CD14-positive monocyte (primary cell): ENCODE data around the gene MTCL3.

Experiments used
- DNase-seq, 3 donors: peaks; one replicate each; pipeline ENCODE4 v3.0.0-alpha.2; 2011 to 2022
- H2AFZ ChIP-seq: 2 replicates; pipeline ENCODE4 v1.6.0; 2012; ENCODE audit warnings: mild to moderate bottlenecking, low read depth, low read length, inconsistent platforms; ENCODE audit not compliant: insufficient read depth, poor library complexity, severe bottlenecking
- H3K27ac ChIP-seq, 2 donors: 1 replicate in 1 of 2; 2 replicates in 1 of 2; pipeline ENCODE4 v1.5.1; 2012 to 2013; ENCODE audit warnings: low read length in 2 of 2, control low read depth in 1 of 2, inconsistent platforms in 1 of 2, low read depth in 1 of 2, mild to moderate bottlenecking in 1 of 2
- H3K27me3 ChIP-seq, 2 donors: one replicate each; pipeline versions ENCODE4 v1.6.0 to v1.6.1; 2011 to 2013; ENCODE audit warnings: low read length in 2 of 2; ENCODE audit not compliant: control insufficient read depth in 2 of 2, insufficient read depth in 2 of 2
- H3K36me3 ChIP-seq, 2 donors: replicated peaks in 1 of 2; 1 replicate in 1 of 2; 2 replicates in 1 of 2; pipeline versions ENCODE4 v1.5.1 to v1.6.1; 2012 to 2013; ENCODE audit warnings: low read length in 2 of 2, control low read depth in 1 of 2, inconsistent platforms in 1 of 2, mild to moderate bottlenecking in 1 of 2; ENCODE audit not compliant: insufficient read depth in 2 of 2, control insufficient read depth in 1 of 2
- H3K4me1 ChIP-seq, 2 donors: 1 replicate in 1 of 2; 2 replicates in 1 of 2; pipeline versions ENCODE4 v1.5.1 to v1.6.1; 2012 to 2013; ENCODE audit warnings: low read length in 2 of 2, control low read depth in 1 of 2, inconsistent platforms in 1 of 2, mild to moderate bottlenecking in 1 of 2, moderate library complexity in 1 of 2; ENCODE audit not compliant: insufficient read depth in 2 of 2, control insufficient read depth in 1 of 2
- H3K4me2 ChIP-seq: replicated peaks from 2 replicates; pipeline ENCODE3; 2012; ENCODE audit warnings: low read length, moderate library complexity, mild to moderate bottlenecking; ENCODE audit not compliant: poor library complexity, severe bottlenecking; ENCODE audit errors: extremely low read depth
- H3K4me3 ChIP-seq, 3 experiments: fragments of 200-600 bp in 1 of 3; sonication (generic) in 1 of 3; replicated peaks in 1 of 3; 1 replicate in 2 of 3; 2 replicates in 1 of 3; pipeline ENCODE4 v1.5.1; 2011 to 2013; ENCODE audit warnings: low read length in 3 of 3, mild to moderate bottlenecking in 3 of 3, control low read depth in 2 of 3, low read depth in 2 of 3, inconsistent platforms in 1 of 3, moderate library complexity in 1 of 3
- H3K79me2 ChIP-seq: 2 replicates; pipeline ENCODE4 v1.6.0; 2012; ENCODE audit warnings: mild to moderate bottlenecking, control low read depth, inconsistent platforms, low read length, moderate library complexity; ENCODE audit not compliant: insufficient read depth
- H3K9ac ChIP-seq: 2 replicates; pipeline ENCODE4 v1.6.0; 2017; ENCODE audit warnings: low read length, mild to moderate bottlenecking; ENCODE audit not compliant: insufficient read depth, poor library complexity, severe bottlenecking
- H3K9me3 ChIP-seq, 2 donors: replicated peaks in 1 of 2; 1 replicate in 1 of 2; 2 replicates in 1 of 2; pipeline versions ENCODE4 v1.5.1 to v1.6.1; 2012 to 2013; ENCODE audit warnings: low read length in 2 of 2, control low read depth in 1 of 2; ENCODE audit not compliant: control insufficient read depth in 1 of 2, insufficient read depth in 1 of 2
- H4K20me1 ChIP-seq: 2 replicates; pipeline ENCODE4 v1.6.0; 2012; ENCODE audit warnings: mild to moderate bottlenecking, low read length, control low read depth, moderate library complexity; ENCODE audit not compliant: insufficient read depth
- H3K27ac Mint-ChIP-seq, 7 donors: one replicate each; pipeline ENCODE4 v1.8.0; 2020; ENCODE audit warnings: mild to moderate bottlenecking in 7 of 7, mixed read lengths in 7 of 7, moderate library complexity in 6 of 7, inconsistent platforms in 2 of 7
- H3K27me3 Mint-ChIP-seq, 3 donors: one replicate each; pipeline ENCODE4 v1.8.0; 2021 to 2022; ENCODE audit warnings: low read depth in 3 of 3, mild to moderate bottlenecking in 3 of 3, mixed read lengths in 3 of 3, moderate library complexity in 3 of 3, inconsistent platforms in 1 of 3
- H3K36me3 Mint-ChIP-seq, 2 donors: one replicate each; pipeline ENCODE4 v1.8.0; 2020; ENCODE audit warnings: mixed read lengths in 2 of 2, inconsistent platforms in 1 of 2, mild to moderate bottlenecking in 1 of 2
- H3K4me1 Mint-ChIP-seq: one replicate; pipeline ENCODE4 v1.8.0; 2020; ENCODE audit warnings: mild to moderate bottlenecking, mixed read lengths
- H3K4me3 Mint-ChIP-seq, 2 donors: one replicate each; pipeline ENCODE4 v1.8.0; 2020; ENCODE audit warnings: mild to moderate bottlenecking in 2 of 2, mixed read lengths in 2 of 2, moderate library complexity in 1 of 2
- H3K9me3 Mint-ChIP-seq, 7 donors: one replicate each; pipeline ENCODE4 v1.8.0; 2020 to 2022; ENCODE audit warnings: mixed read lengths in 7 of 7, mild to moderate bottlenecking in 6 of 7, moderate library complexity in 6 of 7, inconsistent platforms in 2 of 7
- CTCF ChIP-seq: fragments of 200-600 bp; IDR thresholded peaks from one replicate; pipeline ENCODE4 v1.8.0; 2022; ENCODE audit warnings: antibody characterized with exemption, mild to moderate bottlenecking
- WGBS: methylation state at CpG from one replicate; pipeline ENCODE4 v1.1.5; 2013; ENCODE audit warnings: missing lambda C conversion rate; ENCODE audit not compliant: insufficient coverage; 5-methylcytosine and 5-hydroxymethylcytosine counted together
- intact Hi-C, 2 donors: fragments of 100-400 bp; cut with micrococcal nuclease; formaldehyde crosslinking; loops; one replicate each; pipeline versions ENCODE4 v1.15.0 to v1.15.1; 2023

The MTCL3 gene

DNA sequence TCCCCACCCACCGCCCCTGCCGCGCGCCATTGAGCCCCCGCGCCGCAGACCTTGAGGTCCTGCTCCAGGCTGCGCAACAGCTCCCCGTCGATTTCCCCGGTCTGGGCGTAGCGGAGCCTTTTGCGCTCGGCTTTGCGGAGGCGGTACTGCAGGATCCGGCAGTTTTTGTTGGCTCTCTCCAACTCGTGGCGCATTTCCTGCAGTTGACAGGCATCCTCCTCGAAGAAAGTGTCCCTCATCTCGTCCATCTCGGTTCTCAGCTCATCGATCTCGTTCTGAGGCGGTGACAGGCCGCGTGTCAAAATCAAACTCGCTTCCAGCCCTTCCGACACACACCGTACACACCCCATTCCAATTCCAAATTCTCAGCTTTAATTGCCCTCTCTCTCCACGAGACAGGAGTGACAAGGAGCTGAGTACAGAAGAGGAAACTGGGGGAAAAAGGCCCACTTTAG is 4.3 kb downstream of the MTCL3 start:
- H3K4me1 Mint-ChIP-seq = peaks cover 36% of the 10 kb centered on the region
- no peaks in the 10 kb centered on the region for H3K36me3 ChIP-seq
- H3K9me3 Mint-ChIP-seq = peaks cover 0 to 27% (median 19%) of the 10 kb centered on the region in 7 donors
- DNase-seq = peak in 1 of 3 donors; percentile 11
- peaks cover 9 to 20% of the 10 kb centered on the region in 2 donors for H3K36me3 Mint-ChIP-seq
- H4K20me1 ChIP-seq = no peaks in the 10 kb centered on the region
- H3K4me3 ChIP-seq = peak overlapping the region in 1 of 3 experiments; percentile 71
- H2AFZ ChIP-seq = peak overlapping the region; percentile 66
- H3K79me2 ChIP-seq = no peaks in the 10 kb centered on the region
- intact Hi-C loops = loop anchor here in 1 of 2 donors (10.0 kb wide), 1 partner anchor 60 kb away; the partner anchor contains the start of gene KIAA0408
- peak overlapping the region in 1 of 7 donors; percentile 44 for H3K27ac Mint-ChIP-seq
- TF ChIP-seq CTCF = no peak
- H3K4me1 ChIP-seq = peaks cover 28 to 29% of the 10 kb centered on the region in 2 donors
- no peak overlapping the region for H3K27ac ChIP-seq
- H3K27me3 Mint-ChIP-seq = peaks cover 61 to 74% (median 70%) of the 10 kb centered on the region in 3 donors
- peaks cover 0 to 31% of the 10 kb centered on the region in 2 donors for H3K9me3 ChIP-seq
- WGBS = 4% methylated on average over 26 of the region's 32 CpGs
- H3K4me3 Mint-ChIP-seq = peak overlapping the region; percentile 64 to 95
- H3K27me3 ChIP-seq = peaks cover 60 to 94% of the 10 kb centered on the region in 2 donors
- peak overlapping the region; percentile 84 for H3K4me2 ChIP-seq
- no peak overlapping the region for H3K9ac ChIP-seq

DNA sequence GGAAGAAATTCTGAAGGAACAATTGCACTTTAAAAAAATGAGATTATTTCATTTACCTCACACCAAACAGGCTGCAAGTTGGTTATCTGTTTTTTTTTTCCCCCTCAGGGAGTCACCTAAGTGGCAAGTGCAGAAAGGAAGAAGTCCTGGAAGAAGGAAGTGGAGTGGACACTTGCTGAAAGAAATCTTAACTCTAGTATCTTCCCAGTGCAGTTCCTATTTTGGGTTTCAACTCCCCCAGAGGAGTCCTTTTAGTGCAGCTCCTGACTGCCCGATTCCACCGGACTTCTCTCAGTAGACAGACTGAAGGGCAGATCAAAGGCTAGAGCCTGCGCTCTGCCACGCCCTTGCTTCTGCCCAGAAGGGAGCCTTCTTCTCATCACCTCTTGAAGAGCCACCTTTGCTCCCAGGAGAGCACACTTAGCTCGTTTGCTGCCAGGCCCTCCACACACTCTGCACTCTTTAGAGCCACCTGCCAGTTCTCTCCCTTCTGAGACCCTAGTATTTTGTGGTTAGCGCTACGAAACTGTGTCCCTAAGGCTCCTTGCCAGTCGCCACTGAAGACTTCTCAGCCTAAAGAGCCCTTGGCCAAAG is 4.9 kb downstream of the MTCL3 start:
- H2AFZ ChIP-seq = peak overlapping the region; percentile 66
- H3K27me3 Mint-ChIP-seq = peaks cover 57 to 69% (median 65%) of the 10 kb centered on the region in 3 donors
- H3K9me3 ChIP-seq = peaks cover 0 to 28% of the 10 kb centered on the region in 2 donors
- intact Hi-C loops = loop anchor here in 1 of 2 donors (10.0 kb wide), 1 partner anchor 59 kb away; the partner anchor contains the start of gene KIAA0408
- peak in 1 of 3 donors; percentile 27 for DNase-seq
- peak overlapping the region; percentile 84 for H3K4me2 ChIP-seq
- H3K4me3 ChIP-seq = peak overlapping the region in 1 of 3 experiments; percentile 71
- TF ChIP-seq CTCF = no peak
- no peaks in the 10 kb centered on the region for H4K20me1 ChIP-seq
- H3K4me1 Mint-ChIP-seq = peaks cover 33% of the 10 kb centered on the region
- H3K36me3 Mint-ChIP-seq = peaks cover 9 to 18% of the 10 kb centered on the region in 2 donors
- H3K27me3 ChIP-seq = peaks cover 54 to 89% of the 10 kb centered on the region in 2 donors
- no peak overlapping the region for H3K27ac ChIP-seq
- no peaks in the 10 kb centered on the region for H3K36me3 ChIP-seq
- no peaks in the 10 kb centered on the region for H3K79me2 ChIP-seq
- H3K9me3 Mint-ChIP-seq = peaks cover 0 to 27% (median 17%) of the 10 kb centered on the region in 7 donors
- peak overlapping the region; percentile 64 to 95 for H3K4me3 Mint-ChIP-seq
- peaks cover 28 to 29% of the 10 kb centered on the region in 2 donors for H3K4me1 ChIP-seq
- peak overlapping the region in 1 of 7 donors; percentile 11 for H3K27ac Mint-ChIP-seq
- WGBS = 42% methylated on average over 8 of the region's 8 CpGs
- no peak overlapping the region for H3K9ac ChIP-seq
